HG02623 (cell line): ENCODE data around the gene SLC25A6.
"Not testable (repeated sequence)": the region's sequence is repeated elsewhere in the genome, so short reads cannot be mapped to it uniquely, and the experiment has no call there.

Source experiments
- ATAC-seq: cut with Tn5 transposase; IDR thresholded peaks from one replicate; pipeline ENCODE4 v1.9.1; 2021; ENCODE audit warnings: moderate library complexity; ENCODE audit not compliant: unreplicated experiment

The SLC25A6 gene

DNA sequence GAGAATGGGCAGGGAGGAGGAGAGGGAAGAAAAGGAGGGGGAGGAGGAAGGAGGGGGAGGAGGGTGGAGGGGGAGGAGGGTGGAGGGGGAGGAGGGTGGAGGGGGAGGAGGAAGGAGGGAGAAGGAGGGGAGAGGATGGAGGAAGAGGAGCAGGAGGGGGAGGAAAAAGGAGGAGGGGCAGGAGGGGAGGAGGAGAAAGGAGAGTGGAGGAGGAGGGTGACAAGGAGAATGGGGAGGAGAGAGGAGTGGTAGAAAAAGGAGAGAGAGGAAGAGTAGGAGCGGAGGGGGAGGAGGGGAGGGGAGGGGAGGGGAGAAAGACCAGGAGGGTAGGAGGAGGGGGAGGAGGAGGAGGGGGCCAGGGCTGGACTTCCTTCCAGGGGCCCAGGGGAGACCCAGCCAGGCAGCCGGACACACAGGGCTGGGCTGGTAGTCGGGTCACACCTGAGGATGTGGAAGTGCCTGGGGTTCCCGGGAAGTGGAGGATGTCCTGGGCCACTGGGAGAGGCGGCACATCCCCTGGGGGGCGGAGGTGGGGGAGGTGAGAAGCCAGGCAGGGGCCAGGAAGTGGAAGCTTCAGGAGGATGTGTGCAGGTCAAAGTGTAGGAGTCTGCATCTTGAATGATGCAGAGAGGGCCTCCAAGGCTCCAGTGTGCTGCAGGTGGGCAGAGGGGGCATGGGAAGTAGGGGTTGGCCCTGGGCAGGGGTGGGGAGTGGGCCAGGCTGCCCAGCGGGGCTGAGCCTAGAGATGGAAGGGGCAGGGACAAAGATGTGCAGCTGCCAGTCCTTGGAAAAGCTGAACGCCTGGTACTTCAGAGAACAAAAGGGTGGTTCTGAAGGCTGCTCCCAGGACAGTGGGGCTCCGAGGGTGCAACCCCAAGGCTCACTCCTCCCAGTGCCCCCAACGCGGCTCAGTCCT, 36.5 kb downstream of the SLC25A6 start:
- ATAC-seq: no peak

DNA sequence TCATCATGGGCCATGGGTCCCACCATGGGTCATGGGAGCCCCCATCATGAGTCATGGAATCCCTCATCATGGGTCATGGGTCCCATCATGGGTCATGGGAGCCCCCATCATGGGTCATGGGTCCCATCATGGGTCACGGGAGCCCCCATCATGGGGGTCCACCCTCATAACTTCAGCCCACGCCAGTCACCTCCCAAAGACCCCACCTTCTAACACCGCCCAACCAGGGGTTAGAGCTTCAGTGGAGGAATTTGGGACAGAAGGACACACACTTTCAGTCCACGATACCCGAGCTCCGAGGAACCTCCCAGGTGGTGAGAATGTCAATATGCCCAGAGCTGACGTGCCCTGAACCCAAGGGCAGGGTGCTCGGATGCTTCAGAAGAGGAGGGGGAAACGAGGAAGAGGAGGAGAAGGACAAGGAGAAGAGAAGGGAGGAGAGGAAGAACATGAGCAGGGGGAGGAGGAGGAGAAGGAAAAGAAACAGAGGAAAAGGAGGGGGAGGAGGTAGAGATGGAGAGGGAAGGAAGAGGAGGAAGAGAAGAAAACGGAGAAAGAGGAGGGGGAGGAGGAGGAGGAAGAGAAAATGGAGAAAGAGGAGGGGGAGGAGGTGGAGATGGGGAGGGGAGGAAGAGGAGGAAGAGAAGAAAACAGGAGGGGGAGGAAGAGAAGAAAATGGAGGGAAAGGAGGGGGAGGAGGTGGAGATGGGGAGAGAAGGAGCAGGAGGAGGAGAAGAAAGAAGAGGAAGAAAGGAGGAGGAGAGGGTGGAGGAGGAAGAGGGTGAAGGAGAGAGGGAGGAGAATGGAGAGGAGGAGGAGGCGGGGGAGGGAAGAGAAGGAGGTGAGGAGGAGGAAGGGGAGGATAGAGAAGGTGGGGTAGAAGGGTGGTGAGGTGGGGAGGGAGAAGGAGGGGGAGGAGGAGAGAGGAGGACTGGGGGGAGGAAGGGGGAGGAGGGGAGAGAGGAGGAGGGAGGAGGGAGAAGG, 37.6 kb downstream of the SLC25A6 start:
- ATAC-seq: no peak

DNA sequence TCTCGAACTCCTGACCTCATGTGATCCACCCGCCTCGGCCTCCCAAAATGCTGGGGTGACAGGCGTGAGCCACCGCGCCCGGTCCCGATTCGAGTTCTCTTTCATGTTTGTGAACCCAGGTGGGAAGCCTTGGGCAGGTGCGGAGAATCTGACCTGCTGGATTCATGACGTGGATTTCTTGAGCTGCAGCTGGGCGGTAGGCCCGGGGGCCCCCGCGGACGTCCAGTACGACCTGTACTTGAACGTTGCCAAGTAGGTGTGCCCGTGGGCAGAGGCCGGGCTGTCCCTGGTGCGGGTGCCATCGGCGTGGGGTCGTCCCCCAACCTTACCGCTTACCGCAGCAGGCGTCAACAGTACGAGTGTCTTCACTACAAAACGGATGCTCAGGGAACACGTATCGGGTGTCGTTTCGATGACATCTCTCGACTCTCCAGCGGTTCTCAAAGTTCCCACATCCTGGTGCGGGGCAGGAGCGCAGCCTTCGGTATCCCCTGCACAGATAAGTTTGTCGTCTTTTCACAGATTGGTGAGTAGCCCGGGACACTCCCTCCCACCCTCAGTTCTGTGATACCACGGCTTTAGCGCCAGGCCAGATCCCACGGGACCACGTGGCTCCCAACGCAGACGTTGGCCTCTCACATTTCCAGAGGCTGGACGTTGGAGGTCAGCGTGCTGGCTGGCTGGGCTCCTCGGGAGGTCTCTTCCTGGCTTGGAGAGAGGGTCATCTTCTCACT, 39.8 kb downstream of the SLC25A6 start:
- no peak for ATAC-seq

- ATAC-seq: not testable (repeated sequence)
These were observed 42.3 kb downstream of the SLC25A6 start for GRCh38 chrX:1349606-1350005.

GRCh38 chrX:1341545-1342184, 50.2 kb downstream of the SLC25A6 start:
- no peak for ATAC-seq

GRCh38 chrX:1336948-1337779, 54.7 kb downstream of the SLC25A6 start:
- no peak for ATAC-seq

- no peak for ATAC-seq
These were observed 55.5 kb downstream of the SLC25A6 start, which contains the start of gene IL3RA for GRCh38 chrX:1336331-1336943. Gene IL3RA, plus strand, starts transcription at chrX:1336785. Its CDS starts 4,981 bp downstream, at chrX:1341766.
